GM23338 (cell line): Measurements from ENCODE around the gene MSRB1. TPM values are rescaled to one million over a fixed set of nuclear protein-coding genes. Genes with fewer than 3 reads are reported as not detected.
A peak's percentile ranks its signal among the peaks of the same experiment; 100 is the strongest.

ENCODE experiments used
- ATAC-seq: fragments of 200-7000 bp; cut with Tn5 transposase; 3 replicates; pipeline ENCODE4 v1.9.1; 2020
- DNase-seq: peaks from one replicate; pipeline ENCODE4 v3.0.0-alpha.2; 2015; ENCODE audit warnings: low spot score
- H2AFZ ChIP-seq: fragments of 200-600 bp; sonication (generic); 2 replicates; pipeline ENCODE4 v1.8.0; 2016; ENCODE audit warnings: antibody characterized with exemption, mild to moderate bottlenecking, moderate library complexity
- H3F3A ChIP-seq: fragments of 200-600 bp; sonication (generic); replicated peaks from 2 replicates; pipeline ENCODE4 v1.8.0; 2017; ENCODE audit warnings: antibody characterized with exemption, mixed run types, low read depth
- H3K27ac ChIP-seq: fragments of 200-600 bp; sonication (generic); 2 replicates; pipeline ENCODE4 v1.6.1; 2016; ENCODE audit warnings: low read depth
- H3K27me3 ChIP-seq: fragments of 200-600 bp; sonication (generic); 2 replicates; pipeline ENCODE4 v1.8.0; 2016; ENCODE audit warnings: mild to moderate bottlenecking, mixed run types, moderate library complexity; ENCODE audit not compliant: insufficient read depth
- H3K36me3 ChIP-seq: fragments of 200-600 bp; sonication (generic); 2 replicates; pipeline ENCODE4 v1.8.0; 2016; ENCODE audit warnings: mild to moderate bottlenecking; ENCODE audit not compliant: insufficient read depth
- H3K4me1 ChIP-seq: fragments of 200-600 bp; sonication (generic); 2 replicates; pipeline ENCODE4 v1.8.0; 2016; ENCODE audit warnings: mild to moderate bottlenecking, moderate library complexity; ENCODE audit not compliant: insufficient read depth
- H3K4me2 ChIP-seq: fragments of 200-600 bp; sonication (generic); 2 replicates; pipeline ENCODE4 v1.7.1; 2017; ENCODE audit warnings: mixed run types
- H3K4me3 ChIP-seq: fragments of 200-600 bp; sonication (generic); 2 replicates; pipeline ENCODE4 v1.6.1; 2016; ENCODE audit warnings: mixed run types
- H3K79me2 ChIP-seq: fragments of 200-600 bp; sonication (generic); replicated peaks from 2 replicates; pipeline ENCODE4 v1.8.0; 2017; ENCODE audit warnings: mild to moderate bottlenecking; ENCODE audit not compliant: insufficient read depth
- H3K9me2 ChIP-seq: fragments of 200-600 bp; sonication (generic); 2 replicates; pipeline ENCODE4 v1.8.0; 2017; ENCODE audit not compliant: insufficient read depth
- H4K20me1 ChIP-seq: fragments of 200-600 bp; sonication (generic); replicated peaks from 2 replicates; pipeline ENCODE4 v1.8.0; 2017; ENCODE audit warnings: mild to moderate bottlenecking; ENCODE audit not compliant: insufficient read depth
- H3K27ac Mint-ChIP-seq: 2 replicates; pipeline ENCODE4 v1.8.0; 2020; ENCODE audit warnings: inconsistent platforms, mild to moderate bottlenecking, moderate library complexity, mixed read lengths
- H3K27me3 Mint-ChIP-seq: 3 replicates; pipeline ENCODE4 v1.8.0; 2022; ENCODE audit warnings: low read depth, mild to moderate bottlenecking, moderate library complexity, mixed read lengths, inconsistent platforms; ENCODE audit not compliant: insufficient read depth, poor library complexity
- H3K36me3 Mint-ChIP-seq: 3 replicates; pipeline ENCODE4 v1.8.0; 2021; ENCODE audit warnings: low read depth, mild to moderate bottlenecking, inconsistent platforms, moderate library complexity, mixed read lengths
- H3K4me1 Mint-ChIP-seq: 3 replicates; pipeline ENCODE4 v1.8.0; 2020; ENCODE audit warnings: mild to moderate bottlenecking, inconsistent platforms, mixed read lengths
- H3K4me3 Mint-ChIP-seq: 3 replicates; pipeline ENCODE4 v1.8.0; 2021; ENCODE audit warnings: moderate library complexity, mild to moderate bottlenecking, inconsistent platforms, mixed read lengths
- H3K9me3 Mint-ChIP-seq: 3 replicates; pipeline ENCODE4 v1.8.0; 2020; ENCODE audit warnings: moderate library complexity, mild to moderate bottlenecking, inconsistent platforms, mixed read lengths
- EZH2 ChIP-seq: fragments of 200-600 bp; sonication (generic); IDR thresholded peaks from one replicate; pipeline ENCODE4 v1.8.0; 2017; ENCODE audit warnings: antibody characterized with exemption, mild to moderate bottlenecking, low read depth; ENCODE audit not compliant: unreplicated experiment
- EZH2phosphoT487 ChIP-seq: fragments of 200-600 bp; sonication (generic); IDR thresholded peaks from one replicate; pipeline ENCODE4 v1.8.1; 2018; ENCODE audit warnings: antibody characterized with exemption; ENCODE audit not compliant: unreplicated experiment
- JUNB ChIP-seq: IDR thresholded peaks from one replicate; pipeline ENCODE4 v1.6.1; 2016; ENCODE audit warnings: antibody characterized with exemption; ENCODE audit not compliant: unreplicated experiment
- NANOG ChIP-seq: IDR thresholded peaks from 2 replicates; pipeline ENCODE4 v1.6.1; 2016; ENCODE audit warnings: antibody characterized with exemption, borderline replicate concordance
- POLR2AphosphoS5 ChIP-seq: IDR thresholded peaks from 2 replicates; pipeline ENCODE4 v1.6.1; 2016; ENCODE audit warnings: antibody characterized with exemption, low read depth
- STAT1 ChIP-seq: IDR thresholded peaks from one replicate; pipeline ENCODE4 v1.6.1; 2016; ENCODE audit warnings: antibody characterized with exemption; ENCODE audit not compliant: unreplicated experiment
- ZNF114 ChIP-seq: fragments of 250-450 bp; sonication (Bioruptor Pico); IDR thresholded peaks from 2 replicates; pipeline ENCODE4 v1.5.0; 2020; ENCODE audit warnings: mild to moderate bottlenecking, moderate library complexity
- ZNF331 ChIP-seq: fragments of 250-450 bp; sonication (Bioruptor Pico); IDR thresholded peaks from 2 replicates; pipeline ENCODE4 v1.5.0; 2020; ENCODE audit warnings: low read depth, mild to moderate bottlenecking, moderate library complexity
- polyA plus RNA-seq: library from polyadenylated mRNA; unstranded; fragments of >200 nt; fragmentation: Nextera tagmentation; extraction: Ambion mirVana; gene quantifications from 2 replicates; pipeline ENCODE4 v1.2.1, GENCODE V29; 2016
- total RNA-seq: library from RNA; depleted of rRNA; stranded (reverse); fragments of >200 nt; shearing (Covaris generic); gene quantifications from 2 replicates; pipeline ENCODE4 v1.2.3, GENCODE V29; 2014
- TF ChIP-seq, protein P1 (sequence below): IDR thresholded peaks from 2 replicates; pipeline ENCODE4 v1.6.1; 2016; ENCODE audit warnings: antibody characterized with exemption
- TF ChIP-seq, protein P2 (sequence below): IDR thresholded peaks from one replicate; pipeline ENCODE4 v1.6.1; 2018; ENCODE audit warnings: antibody characterized with exemption; ENCODE audit not compliant: unreplicated experiment
- TF ChIP-seq, protein P3 (sequence below): fragments of 250-450 bp; sonication (Bioruptor Pico); IDR thresholded peaks from 2 replicates; pipeline ENCODE4 v1.5.0; 2020; ENCODE audit warnings: mild to moderate bottlenecking, moderate library complexity
- TF ChIP-seq, protein P4 (sequence below), 2 experiments: fragments of 200-600 bp in 1 of 2; sonication (generic) in 1 of 2; conservative IDR thresholded peaks; 2 replicates each; pipeline versions ENCODE4 v1.5.1 to v1.6.1; 2016 to 2017; ENCODE audit warnings: antibody characterized with exemption in 2 of 2, low read depth in 2 of 2, mild to moderate bottlenecking in 2 of 2, moderate library complexity in 1 of 2

MSRB1 gene
- total and polyA plus RNA-seq, 2 experiments from 2014 or later: 30.4 to 31.3 TPM

DNA sequence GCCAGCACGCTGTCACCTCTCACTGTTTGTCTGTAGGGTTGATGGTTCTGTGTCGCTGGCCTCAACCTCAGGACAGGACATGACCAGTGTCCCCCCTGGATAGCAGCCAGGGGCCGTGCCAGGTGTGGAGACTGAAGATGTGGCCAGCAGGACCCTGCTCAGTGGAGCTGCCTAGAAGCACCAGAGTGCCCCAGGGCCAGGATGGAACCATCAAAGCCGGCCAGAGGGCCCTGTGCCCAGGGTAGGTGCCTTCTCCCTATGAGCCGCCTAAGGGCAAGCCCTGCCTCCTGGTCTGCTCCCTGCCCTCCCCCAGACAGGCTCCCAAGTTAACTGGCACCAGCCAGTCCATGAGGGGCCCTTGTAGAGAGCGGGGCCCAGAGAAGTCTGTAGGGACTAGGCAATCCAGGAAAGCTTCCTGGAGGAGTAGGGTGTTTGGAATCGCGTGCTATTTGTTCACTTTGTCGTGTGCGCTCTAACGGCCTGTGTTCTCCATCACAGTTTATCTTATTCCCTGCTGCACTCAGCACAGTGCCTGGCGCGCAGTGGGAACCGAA, 15.8 kb upstream of the MSRB1 start:
- H3F3A ChIP-seq: peaks cover 45% of the 10 kb centered on the region
- H3K79me2 ChIP-seq: peaks cover 25% of the 10 kb centered on the region
- Mint-ChIP-seq H3K36me3 (peaks cover 36% of the 10 kb centered on the region), H3K27ac (no peak overlapping the region), H3K27me3 (peaks cover 47% of the 10 kb centered on the region), H3K9me3 (peaks cover 5% of the 10 kb centered on the region; the same call in 2 of the 3 replicates), H3K4me3 (peak overlapping the region; percentile 92), H3K4me1 (peaks cover 32% of the 10 kb centered on the region)
- no peaks in the 10 kb centered on the region for H3K9me2 ChIP-seq
- peaks cover 21% of the 10 kb centered on the region for H4K20me1 ChIP-seq
- H3K4me1 ChIP-seq: peaks cover 32% of the 10 kb centered on the region; the same call in 1 of the 2 replicates
- no peak overlapping the region for H3K27ac ChIP-seq
- peak; percentile 1 for ATAC-seq
- peaks cover 20% of the 10 kb centered on the region for H3K36me3 ChIP-seq
- peak overlapping the region; percentile 97 for H2AFZ ChIP-seq
- peak overlapping the region; percentile 91 for H3K4me2 ChIP-seq
- H3K27me3 ChIP-seq: no peaks in the 10 kb centered on the region
- TF ChIP-seq, protein P1, sequence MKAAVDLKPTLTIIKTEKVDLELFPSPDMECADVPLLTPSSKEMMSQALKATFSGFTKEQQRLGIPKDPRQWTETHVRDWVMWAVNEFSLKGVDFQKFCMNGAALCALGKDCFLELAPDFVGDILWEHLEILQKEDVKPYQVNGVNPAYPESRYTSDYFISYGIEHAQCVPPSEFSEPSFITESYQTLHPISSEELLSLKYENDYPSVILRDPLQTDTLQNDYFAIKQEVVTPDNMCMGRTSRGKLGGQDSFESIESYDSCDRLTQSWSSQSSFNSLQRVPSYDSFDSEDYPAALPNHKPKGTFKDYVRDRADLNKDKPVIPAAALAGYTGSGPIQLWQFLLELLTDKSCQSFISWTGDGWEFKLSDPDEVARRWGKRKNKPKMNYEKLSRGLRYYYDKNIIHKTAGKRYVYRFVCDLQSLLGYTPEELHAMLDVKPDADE: no peak
- TF ChIP-seq NANOG: no peak
- TF ChIP-seq STAT1: no peak
- no peak for TF ChIP-seq EZH2phosphoT487
- TF ChIP-seq, protein P2, sequence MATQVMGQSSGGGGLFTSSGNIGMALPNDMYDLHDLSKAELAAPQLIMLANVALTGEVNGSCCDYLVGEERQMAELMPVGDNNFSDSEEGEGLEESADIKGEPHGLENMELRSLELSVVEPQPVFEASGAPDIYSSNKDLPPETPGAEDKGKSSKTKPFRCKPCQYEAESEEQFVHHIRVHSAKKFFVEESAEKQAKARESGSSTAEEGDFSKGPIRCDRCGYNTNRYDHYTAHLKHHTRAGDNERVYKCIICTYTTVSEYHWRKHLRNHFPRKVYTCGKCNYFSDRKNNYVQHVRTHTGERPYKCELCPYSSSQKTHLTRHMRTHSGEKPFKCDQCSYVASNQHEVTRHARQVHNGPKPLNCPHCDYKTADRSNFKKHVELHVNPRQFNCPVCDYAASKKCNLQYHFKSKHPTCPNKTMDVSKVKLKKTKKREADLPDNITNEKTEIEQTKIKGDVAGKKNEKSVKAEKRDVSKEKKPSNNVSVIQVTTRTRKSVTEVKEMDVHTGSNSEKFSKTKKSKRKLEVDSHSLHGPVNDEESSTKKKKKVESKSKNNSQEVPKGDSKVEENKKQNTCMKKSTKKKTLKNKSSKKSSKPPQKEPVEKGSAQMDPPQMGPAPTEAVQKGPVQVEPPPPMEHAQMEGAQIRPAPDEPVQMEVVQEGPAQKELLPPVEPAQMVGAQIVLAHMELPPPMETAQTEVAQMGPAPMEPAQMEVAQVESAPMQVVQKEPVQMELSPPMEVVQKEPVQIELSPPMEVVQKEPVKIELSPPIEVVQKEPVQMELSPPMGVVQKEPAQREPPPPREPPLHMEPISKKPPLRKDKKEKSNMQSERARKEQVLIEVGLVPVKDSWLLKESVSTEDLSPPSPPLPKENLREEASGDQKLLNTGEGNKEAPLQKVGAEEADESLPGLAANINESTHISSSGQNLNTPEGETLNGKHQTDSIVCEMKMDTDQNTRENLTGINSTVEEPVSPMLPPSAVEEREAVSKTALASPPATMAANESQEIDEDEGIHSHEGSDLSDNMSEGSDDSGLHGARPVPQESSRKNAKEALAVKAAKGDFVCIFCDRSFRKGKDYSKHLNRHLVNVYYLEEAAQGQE: no peak
- TF ChIP-seq EZH2: no peak
- TF ChIP-seq, protein P3, sequence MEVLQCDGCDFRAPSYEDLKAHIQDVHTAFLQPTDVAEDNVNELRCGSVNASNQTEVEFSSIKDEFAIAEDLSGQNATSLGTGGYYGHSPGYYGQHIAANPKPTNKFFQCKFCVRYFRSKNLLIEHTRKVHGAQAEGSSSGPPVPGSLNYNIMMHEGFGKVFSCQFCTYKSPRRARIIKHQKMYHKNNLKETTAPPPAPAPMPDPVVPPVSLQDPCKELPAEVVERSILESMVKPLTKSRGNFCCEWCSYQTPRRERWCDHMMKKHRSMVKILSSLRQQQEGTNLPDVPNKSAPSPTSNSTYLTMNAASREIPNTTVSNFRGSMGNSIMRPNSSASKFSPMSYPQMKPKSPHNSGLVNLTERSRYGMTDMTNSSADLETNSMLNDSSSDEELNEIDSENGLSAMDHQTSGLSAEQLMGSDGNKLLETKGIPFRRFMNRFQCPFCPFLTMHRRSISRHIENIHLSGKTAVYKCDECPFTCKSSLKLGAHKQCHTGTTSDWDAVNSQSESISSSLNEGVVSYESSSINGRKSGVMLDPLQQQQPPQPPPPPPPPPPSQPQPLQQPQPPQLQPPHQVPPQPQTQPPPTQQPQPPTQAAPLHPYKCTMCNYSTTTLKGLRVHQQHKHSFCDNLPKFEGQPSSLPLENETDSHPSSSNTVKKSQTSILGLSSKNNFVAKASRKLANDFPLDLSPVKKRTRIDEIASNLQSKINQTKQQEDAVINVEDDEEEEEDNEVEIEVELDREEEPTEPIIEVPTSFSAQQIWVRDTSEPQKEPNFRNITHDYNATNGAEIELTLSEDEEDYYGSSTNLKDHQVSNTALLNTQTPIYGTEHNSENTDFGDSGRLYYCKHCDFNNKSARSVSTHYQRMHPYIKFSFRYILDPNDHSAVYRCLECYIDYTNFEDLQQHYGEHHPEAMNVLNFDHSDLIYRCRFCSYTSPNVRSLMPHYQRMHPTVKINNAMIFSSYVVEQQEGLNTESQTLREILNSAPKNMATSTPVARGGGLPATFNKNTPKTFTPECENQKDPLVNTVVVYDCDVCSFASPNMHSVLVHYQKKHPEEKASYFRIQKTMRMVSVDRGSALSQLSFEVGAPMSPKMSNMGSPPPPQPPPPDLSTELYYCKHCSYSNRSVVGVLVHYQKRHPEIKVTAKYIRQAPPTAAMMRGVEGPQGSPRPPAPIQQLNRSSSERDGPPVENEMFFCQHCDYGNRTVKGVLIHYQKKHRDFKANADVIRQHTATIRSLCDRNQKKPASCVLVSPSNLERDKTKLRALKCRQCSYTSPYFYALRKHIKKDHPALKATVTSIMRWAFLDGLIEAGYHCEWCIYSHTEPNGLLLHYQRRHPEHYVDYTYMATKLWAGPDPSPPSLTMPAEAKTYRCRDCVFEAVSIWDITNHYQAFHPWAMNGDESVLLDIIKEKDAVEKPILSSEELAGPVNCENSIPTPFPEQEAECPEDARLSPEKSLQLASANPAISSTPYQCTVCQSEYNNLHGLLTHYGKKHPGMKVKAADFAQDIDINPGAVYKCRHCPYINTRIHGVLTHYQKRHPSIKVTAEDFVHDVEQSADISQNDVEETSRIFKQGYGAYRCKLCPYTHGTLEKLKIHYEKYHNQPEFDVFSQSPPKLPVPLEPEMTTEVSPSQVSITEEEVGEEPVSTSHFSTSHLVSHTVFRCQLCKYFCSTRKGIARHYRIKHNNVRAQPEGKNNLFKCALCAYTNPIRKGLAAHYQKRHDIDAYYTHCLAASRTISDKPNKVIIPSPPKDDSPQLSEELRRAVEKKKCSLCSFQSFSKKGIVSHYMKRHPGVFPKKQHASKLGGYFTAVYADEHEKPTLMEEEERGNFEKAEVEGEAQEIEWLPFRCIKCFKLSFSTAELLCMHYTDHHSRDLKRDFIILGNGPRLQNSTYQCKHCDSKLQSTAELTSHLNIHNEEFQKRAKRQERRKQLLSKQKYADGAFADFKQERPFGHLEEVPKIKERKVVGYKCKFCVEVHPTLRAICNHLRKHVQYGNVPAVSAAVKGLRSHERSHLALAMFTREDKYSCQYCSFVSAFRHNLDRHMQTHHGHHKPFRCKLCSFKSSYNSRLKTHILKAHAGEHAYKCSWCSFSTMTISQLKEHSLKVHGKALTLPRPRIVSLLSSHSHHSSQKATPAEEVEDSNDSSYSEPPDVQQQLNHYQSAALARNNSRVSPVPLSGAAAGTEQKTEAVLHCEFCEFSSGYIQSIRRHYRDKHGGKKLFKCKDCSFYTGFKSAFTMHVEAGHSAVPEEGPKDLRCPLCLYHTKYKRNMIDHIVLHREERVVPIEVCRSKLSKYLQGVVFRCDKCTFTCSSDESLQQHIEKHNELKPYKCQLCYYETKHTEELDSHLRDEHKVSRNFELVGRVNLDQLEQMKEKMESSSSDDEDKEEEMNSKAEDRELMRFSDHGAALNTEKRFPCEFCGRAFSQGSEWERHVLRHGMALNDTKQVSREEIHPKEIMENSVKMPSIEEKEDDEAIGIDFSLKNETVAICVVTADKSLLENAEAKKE: no peak
- no peak for TF ChIP-seq POLR2AphosphoS5
- TF ChIP-seq, protein P4, sequence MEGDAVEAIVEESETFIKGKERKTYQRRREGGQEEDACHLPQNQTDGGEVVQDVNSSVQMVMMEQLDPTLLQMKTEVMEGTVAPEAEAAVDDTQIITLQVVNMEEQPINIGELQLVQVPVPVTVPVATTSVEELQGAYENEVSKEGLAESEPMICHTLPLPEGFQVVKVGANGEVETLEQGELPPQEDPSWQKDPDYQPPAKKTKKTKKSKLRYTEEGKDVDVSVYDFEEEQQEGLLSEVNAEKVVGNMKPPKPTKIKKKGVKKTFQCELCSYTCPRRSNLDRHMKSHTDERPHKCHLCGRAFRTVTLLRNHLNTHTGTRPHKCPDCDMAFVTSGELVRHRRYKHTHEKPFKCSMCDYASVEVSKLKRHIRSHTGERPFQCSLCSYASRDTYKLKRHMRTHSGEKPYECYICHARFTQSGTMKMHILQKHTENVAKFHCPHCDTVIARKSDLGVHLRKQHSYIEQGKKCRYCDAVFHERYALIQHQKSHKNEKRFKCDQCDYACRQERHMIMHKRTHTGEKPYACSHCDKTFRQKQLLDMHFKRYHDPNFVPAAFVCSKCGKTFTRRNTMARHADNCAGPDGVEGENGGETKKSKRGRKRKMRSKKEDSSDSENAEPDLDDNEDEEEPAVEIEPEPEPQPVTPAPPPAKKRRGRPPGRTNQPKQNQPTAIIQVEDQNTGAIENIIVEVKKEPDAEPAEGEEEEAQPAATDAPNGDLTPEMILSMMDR (conservative IDR thresholded peaks at IDR 0.05; ENCODE audit: low read depth in 2 of 2): no peak
- TF ChIP-seq ZNF114 (CRISPR knock-in tag): no peak
- TF ChIP-seq ZNF331 (CRISPR knock-in tag): no peak
- TF ChIP-seq JUNB: no peak
- no peak for DNase-seq
- peak overlapping the region; percentile 89 for H3K4me3 ChIP-seq
